BJ (cell line): ENCODE measurements around the gene MVK. TPM values are rescaled to one million over a fixed set of nuclear protein-coding genes. Genes with fewer than 3 reads are reported as not detected.

Experiments used
- CTCF ChIA-PET: fragments of 350-600 bp; formaldehyde crosslinking; extraction: SDS; loops from one replicate; lab custom pipeline; 2021; ENCODE audit warnings: antibody characterized with exemption, inconsistent platforms; lab: Yijun Ruan, JAX
- POLR2A ChIA-PET: fragments of 300-600 bp; sonication (Branson Sonifier 250); formaldehyde crosslinking; extraction: SDS; loops from one replicate; lab custom pipeline; 2021; ENCODE audit warnings: antibody characterized with exemption; lab: Charles Lee
- DNase-seq: peaks from one replicate; pipeline ENCODE4 v3.0.0-alpha.2; 2011; ENCODE audit warnings: low read depth
- H3K27me3 ChIP-seq: 2 replicates; pipeline ENCODE4 v1.6.0; 2011; ENCODE audit warnings: low read length; ENCODE audit not compliant: control insufficient read depth, insufficient read depth
- H3K36me3 ChIP-seq: 2 replicates; pipeline ENCODE4 v1.5.1; 2011; ENCODE audit warnings: low read length; ENCODE audit not compliant: control insufficient read depth, insufficient read depth
- H3K4me3 ChIP-seq: 2 replicates; pipeline ENCODE4 v1.5.1; 2011; ENCODE audit warnings: low read depth, mild to moderate bottlenecking, control low read depth, low read length
- polyA plus RNA-seq: library from polyadenylated mRNA; depleted of rRNA; stranded (reverse); fragments of >200 nt; gene quantifications from 2 replicates; pipeline ENCODE4 v1.2.3, GENCODE V29; 2011
- TF ChIP-seq, protein P1 (sequence below): IDR thresholded peaks from 2 replicates; pipeline ENCODE4 v1.5.1; 2011; ENCODE audit warnings: low read depth, mild to moderate bottlenecking, control low read depth, inconsistent platforms, low read length, moderate library complexity; ENCODE audit not compliant: insufficient read depth

Gene MVK
- polyA plus RNA-seq, 1 experiment: 7.5 TPM

- POLR2A ChIA-PET: no interaction called here
- H3K27me3 ChIP-seq: peaks cover 5% of the 10 kb centered on the region; the same call in 1 of the 2 replicates
- CTCF ChIA-PET: interaction anchor here (0.8 to 1.1 kb wide), 2 partner anchors 15 to 27 kb away, joined by 3 to 4 read pairs; no protein-coding TSS in a partner anchor
- no peaks in the 10 kb centered on the region for H3K36me3 ChIP-seq
- DNase-seq: no peak
- H3K4me3 ChIP-seq: no peak overlapping the region
- TF ChIP-seq, protein P1, sequence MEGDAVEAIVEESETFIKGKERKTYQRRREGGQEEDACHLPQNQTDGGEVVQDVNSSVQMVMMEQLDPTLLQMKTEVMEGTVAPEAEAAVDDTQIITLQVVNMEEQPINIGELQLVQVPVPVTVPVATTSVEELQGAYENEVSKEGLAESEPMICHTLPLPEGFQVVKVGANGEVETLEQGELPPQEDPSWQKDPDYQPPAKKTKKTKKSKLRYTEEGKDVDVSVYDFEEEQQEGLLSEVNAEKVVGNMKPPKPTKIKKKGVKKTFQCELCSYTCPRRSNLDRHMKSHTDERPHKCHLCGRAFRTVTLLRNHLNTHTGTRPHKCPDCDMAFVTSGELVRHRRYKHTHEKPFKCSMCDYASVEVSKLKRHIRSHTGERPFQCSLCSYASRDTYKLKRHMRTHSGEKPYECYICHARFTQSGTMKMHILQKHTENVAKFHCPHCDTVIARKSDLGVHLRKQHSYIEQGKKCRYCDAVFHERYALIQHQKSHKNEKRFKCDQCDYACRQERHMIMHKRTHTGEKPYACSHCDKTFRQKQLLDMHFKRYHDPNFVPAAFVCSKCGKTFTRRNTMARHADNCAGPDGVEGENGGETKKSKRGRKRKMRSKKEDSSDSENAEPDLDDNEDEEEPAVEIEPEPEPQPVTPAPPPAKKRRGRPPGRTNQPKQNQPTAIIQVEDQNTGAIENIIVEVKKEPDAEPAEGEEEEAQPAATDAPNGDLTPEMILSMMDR: no peak
Observed at GRCh38 chr12:109545826-109546225, 27.8 kb upstream of the MVK start.

DNA sequence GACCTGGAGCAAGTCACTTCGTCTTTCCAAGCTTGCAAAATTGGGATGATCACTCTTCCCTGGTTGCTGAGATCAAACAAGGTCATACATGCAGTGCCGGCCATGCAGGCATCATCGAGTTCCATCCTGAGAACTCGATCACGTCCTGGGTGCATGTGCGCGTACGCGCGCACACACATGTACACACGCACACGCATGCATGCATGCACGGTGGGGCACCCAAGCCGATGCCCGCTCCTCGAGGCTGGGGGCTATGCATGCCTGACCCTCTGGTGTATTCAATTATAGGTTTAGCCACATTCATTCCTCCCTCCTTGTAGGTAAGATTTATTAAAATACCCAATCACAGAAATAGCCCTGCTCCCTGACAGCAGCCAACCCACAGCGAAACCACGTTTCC is 26.3 kb upstream of the MVK start:
- Histone ChIP-seq H3K4me3 (no peak overlapping the region), H3K36me3 (no peaks in the 10 kb centered on the region), H3K27me3 (peaks cover 5% of the 10 kb centered on the region; the same call in 1 of the 2 replicates)
- CTCF ChIA-PET: no interaction called here
- no peak for DNase-seq
- POLR2A ChIA-PET: no interaction called here
- TF ChIP-seq, protein P1: no peak

DNA sequence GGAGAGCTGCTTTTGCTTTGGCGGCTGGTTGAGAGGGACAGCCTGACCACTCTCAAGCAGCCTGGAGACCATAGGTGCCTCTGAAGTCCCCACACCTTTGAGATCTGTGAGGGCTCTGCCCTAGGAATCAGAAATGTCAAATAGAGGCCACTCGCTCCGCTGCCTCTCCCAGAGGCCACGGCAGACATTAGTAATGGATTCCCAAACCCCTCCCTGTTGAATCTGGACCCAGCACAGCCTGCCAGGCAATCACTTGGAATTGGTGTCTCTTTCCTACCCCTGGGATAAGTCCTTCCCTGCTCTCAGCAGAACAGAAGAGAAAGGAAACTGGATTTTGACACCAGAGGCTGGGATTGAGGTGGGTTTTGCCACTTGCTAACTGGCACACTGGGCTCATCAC is 25.3 kb upstream of the MVK start:
- Histone ChIP-seq H3K27me3 (peaks cover 9% of the 10 kb centered on the region; the same call in 1 of the 2 replicates), H3K36me3 (no peaks in the 10 kb centered on the region), H3K4me3 (no peak overlapping the region)
- TF ChIP-seq, protein P1: no peak
- POLR2A ChIA-PET: no interaction called here
- no peak for DNase-seq
- CTCF ChIA-PET: no interaction called here

- TF ChIP-seq, protein P1: no peak
- ChIA-PET CTCF (interaction anchor here (0.5 to 1.6 kb wide), 4 partner anchors 26 to 1388 kb away, joined by 3 to 5 read pairs (median 4); no protein-coding TSS in a partner anchor), POLR2A (no interaction called here)
- Histone ChIP-seq H3K27me3 (peaks cover 17% of the 10 kb centered on the region), H3K36me3 (no peaks in the 10 kb centered on the region), H3K4me3 (no peak overlapping the region)
- no peak for DNase-seq
Observed at GRCh38 chr12:109549613-109550270, 23.9 kb upstream of the MVK start.

DNA sequence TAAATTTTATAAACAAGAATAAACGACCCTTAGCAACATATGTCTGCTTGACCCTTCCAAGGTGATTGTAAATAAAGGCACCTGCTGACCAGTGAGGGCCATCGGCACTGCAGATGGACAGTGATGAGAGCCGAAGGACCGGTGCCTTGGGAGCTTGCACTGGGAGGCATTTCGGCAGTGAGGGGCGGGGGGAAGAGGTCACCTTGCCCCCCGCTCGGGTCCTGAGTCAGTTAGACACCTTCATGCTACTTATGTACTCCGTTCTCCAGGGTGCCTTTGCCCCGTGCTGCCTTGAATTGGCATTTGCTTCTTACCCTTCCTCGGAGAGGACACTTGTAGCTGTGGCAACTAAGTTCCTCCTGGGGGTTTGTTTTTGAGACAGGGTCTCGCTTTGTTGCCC is 23.3 kb upstream of the MVK start:
- TF ChIP-seq, protein P1: no peak
- no peak for DNase-seq
- POLR2A ChIA-PET: no interaction called here
- H3K36me3 ChIP-seq: no peaks in the 10 kb centered on the region
- CTCF ChIA-PET: interaction anchor here (0.5 to 1.6 kb wide), 5 partner anchors 26 to 1387 kb away, joined by 3 to 5 read pairs (median 4); no protein-coding TSS in a partner anchor
- no peak overlapping the region for H3K4me3 ChIP-seq
- H3K27me3 ChIP-seq: peaks cover 17% of the 10 kb centered on the region
